ENCODE results near the gene CTNND2. TPM values are rescaled to one million over a fixed set of nuclear protein-coding genes. Genes with fewer than 3 reads are reported as not detected.

The CTNND2 gene
- total RNA-seq, 1 experiment from 2014 or later, result 7.0 TPM

DNA sequence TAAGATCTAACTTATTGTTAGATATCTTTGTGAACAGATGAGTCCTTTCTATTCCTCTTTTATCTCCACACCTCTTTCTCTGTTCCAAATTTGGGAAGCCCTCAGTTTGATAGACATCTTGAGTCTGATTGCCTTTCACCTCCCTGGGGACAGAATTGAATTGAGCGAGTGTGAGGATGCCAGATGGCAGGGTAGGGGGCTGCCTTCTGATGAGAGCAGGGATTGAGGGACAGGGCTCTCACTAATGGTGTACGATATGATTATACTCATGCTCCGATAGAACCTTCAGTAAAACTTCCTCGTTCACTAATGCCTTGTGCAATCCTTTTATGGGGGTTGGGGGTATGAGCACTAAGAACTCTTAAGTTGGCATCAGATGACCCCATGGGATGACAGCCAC, 971.1 kb downstream of the CTNND2 start:
- H3K56ac ChIP-seq (ENCODE audit: insufficient read length, low read depth, low read length), result no peak overlapping the region
- H3K9me3 ChIP-seq (ENCODE audit: control insufficient read depth, low read depth, low read length), result no peaks in the 10 kb centered on the region
- no peak overlapping the region for H3K9ac ChIP-seq (ENCODE audit: extremely low read depth, insufficient read length, low read length)
- H3K18ac ChIP-seq (ENCODE audit: insufficient read length, low read depth, low read length), result no peak overlapping the region
- H2AFZ ChIP-seq (ENCODE audit: low read length), result no peak overlapping the region
- Mint-ChIP-seq H3K27ac (no peak overlapping the region), H3K36me3 (ENCODE audit: insufficient read depth in 1 of 3, low read depth in 3 of 3) (peaks cover 0 to 4% (median 0%) of the 10 kb centered on the region in 3 experiments; a peak in 2 of 7 replicates), H3K27me3 (ENCODE audit: low read depth) (peaks cover 6% of the 10 kb centered on the region), H3K4me1 (peaks cover 11 to 18% of the 10 kb centered on the region in 2 experiments), H3K4me3 (no peak overlapping the region), H3K9me3 (peaks cover 2 to 3% of the 10 kb centered on the region in 2 experiments; a peak in 2 of 5 replicates)
- H3K23me2 ChIP-seq (ENCODE audit: insufficient read length, low read depth, low read length, poor library complexity, severe bottlenecking), result no peaks in the 10 kb centered on the region
- H3K79me2 ChIP-seq (ENCODE audit: insufficient read depth, low read length), result no peaks in the 10 kb centered on the region
- TF ChIP-seq, protein P1, sequence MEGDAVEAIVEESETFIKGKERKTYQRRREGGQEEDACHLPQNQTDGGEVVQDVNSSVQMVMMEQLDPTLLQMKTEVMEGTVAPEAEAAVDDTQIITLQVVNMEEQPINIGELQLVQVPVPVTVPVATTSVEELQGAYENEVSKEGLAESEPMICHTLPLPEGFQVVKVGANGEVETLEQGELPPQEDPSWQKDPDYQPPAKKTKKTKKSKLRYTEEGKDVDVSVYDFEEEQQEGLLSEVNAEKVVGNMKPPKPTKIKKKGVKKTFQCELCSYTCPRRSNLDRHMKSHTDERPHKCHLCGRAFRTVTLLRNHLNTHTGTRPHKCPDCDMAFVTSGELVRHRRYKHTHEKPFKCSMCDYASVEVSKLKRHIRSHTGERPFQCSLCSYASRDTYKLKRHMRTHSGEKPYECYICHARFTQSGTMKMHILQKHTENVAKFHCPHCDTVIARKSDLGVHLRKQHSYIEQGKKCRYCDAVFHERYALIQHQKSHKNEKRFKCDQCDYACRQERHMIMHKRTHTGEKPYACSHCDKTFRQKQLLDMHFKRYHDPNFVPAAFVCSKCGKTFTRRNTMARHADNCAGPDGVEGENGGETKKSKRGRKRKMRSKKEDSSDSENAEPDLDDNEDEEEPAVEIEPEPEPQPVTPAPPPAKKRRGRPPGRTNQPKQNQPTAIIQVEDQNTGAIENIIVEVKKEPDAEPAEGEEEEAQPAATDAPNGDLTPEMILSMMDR (conservative IDR thresholded peaks at IDR 0.05), result no peak
- no peak overlapping the region for H2BK15ac ChIP-seq (ENCODE audit: low read depth, low read length)
- no peak overlapping the region for H2AK5ac ChIP-seq (ENCODE audit: insufficient read length, low read length)
- no peak overlapping the region for H4K91ac ChIP-seq (ENCODE audit: insufficient read length, low read depth, low read length)
- H4K8ac ChIP-seq (replicated peaks; ENCODE audit: insufficient read length, low read depth, low read length), result no peak overlapping the region
- no peaks in the 10 kb centered on the region for H4K20me1 ChIP-seq (ENCODE audit: control insufficient read depth, insufficient read depth, insufficient read length)
- no peak overlapping the region for H4K5ac ChIP-seq (ENCODE audit: insufficient read length, low read depth, low read length)
- no peak overlapping the region for H2BK5ac ChIP-seq (ENCODE audit: insufficient read length, low read length)
- H3T11ph ChIP-seq (ENCODE audit: low read length), result no peak overlapping the region
- WGBS (ENCODE audit: extremely low coverage, insufficient read length, low lambda C conversion rate), result no CpG with 5 or more reads among the region's 4 CpGs
- no peak overlapping the region for H3K27ac ChIP-seq (ENCODE audit: insufficient read length, low read depth, low read length)
- DNase-seq, result no peak
- no peak overlapping the region for H2BK20ac ChIP-seq (ENCODE audit: low read depth, low read length, poor library complexity, severe bottlenecking)
- no peaks in the 10 kb centered on the region for H3K27me3 ChIP-seq (ENCODE audit: insufficient read depth, low read length)
- H2BK12ac ChIP-seq (ENCODE audit: insufficient read length, low read depth, low read length), result no peak overlapping the region
- no peak overlapping the region for H3K4ac ChIP-seq (ENCODE audit: low read depth, low read length)
- no peak overlapping the region for H3K23ac ChIP-seq (ENCODE audit: insufficient read length, low read depth, low read length)
- H3K4me2 ChIP-seq (ENCODE audit: insufficient read depth, insufficient read length, low read length), result no peak overlapping the region
- H3K4me1 ChIP-seq (ENCODE audit: insufficient read depth, low read length), result no peaks in the 10 kb centered on the region; the same call in 1 of the 2 replicates
- H3K79me1 ChIP-seq (ENCODE audit: insufficient read depth, low read depth, low read length, poor library complexity, severe bottlenecking), result no peaks in the 10 kb centered on the region
- no peak overlapping the region for H3K14ac ChIP-seq (ENCODE audit: insufficient read depth, low read length)
- no peak overlapping the region for H2BK120ac ChIP-seq (ENCODE audit: low read depth, low read length, poor library complexity, severe bottlenecking)
